Measurements from ENCODE around the gene CDYL. TPM values are rescaled to one million over a fixed set of nuclear protein-coding genes. Genes with fewer than 3 reads are reported as not detected.

The CDYL gene
- total RNA-seq, 3 donors from 2014 or later (not counting 1 experiment from before 2014, with no cell fraction given), result 81.3 to 101 (median 83.8) TPM

GRCh38 chr6:4931530-4932227 is 155.5 kb downstream of the CDYL start:
- H3K9me3 ChIP-seq (ENCODE audit: control insufficient read depth, insufficient read depth, low read length), result no peaks in the 10 kb centered on the region
- peaks cover 85 to 91% of the 10 kb centered on the region in 2 donors for H3K4me1 Mint-ChIP-seq
- 96% methylated on average over 11 of the region's 11 CpGs for WGBS (ENCODE audit: insufficient coverage)
- H3K36me3 ChIP-seq (ENCODE audit: control insufficient read depth, insufficient read depth, low read length), result no peaks in the 10 kb centered on the region
- H3K9me3 Mint-ChIP-seq, result no peaks in the 10 kb centered on the region
- no peaks in the 10 kb centered on the region for H3K27me3 ChIP-seq (ENCODE audit: control insufficient read depth, insufficient read depth, low read length)
- TF ChIP-seq CTCF (IDR thresholded peaks at IDR 0.05), result no peak
- peaks cover 18% of the 10 kb centered on the region for H3K4me1 ChIP-seq (ENCODE audit: control insufficient read depth, insufficient read depth, low read length)
- no peak overlapping the region for H3K27ac ChIP-seq (ENCODE audit: low read length)
- no peaks in the 10 kb centered on the region for H3K27me3 Mint-ChIP-seq (ENCODE audit: low read depth in 2 of 2)
- no peak overlapping the region for H3K4me3 ChIP-seq (ENCODE audit: low read length)
- intact Hi-C loops (cut with micrococcal nuclease), result no loop called here
- H3K36me3 Mint-ChIP-seq, result no peaks in the 10 kb centered on the region
- no peak for DNase-seq
- H3K4me3 Mint-ChIP-seq, result no peak overlapping the region
- H3K27ac Mint-ChIP-seq, result no peak overlapping the region
- ATAC-seq, result no peak

DNA sequence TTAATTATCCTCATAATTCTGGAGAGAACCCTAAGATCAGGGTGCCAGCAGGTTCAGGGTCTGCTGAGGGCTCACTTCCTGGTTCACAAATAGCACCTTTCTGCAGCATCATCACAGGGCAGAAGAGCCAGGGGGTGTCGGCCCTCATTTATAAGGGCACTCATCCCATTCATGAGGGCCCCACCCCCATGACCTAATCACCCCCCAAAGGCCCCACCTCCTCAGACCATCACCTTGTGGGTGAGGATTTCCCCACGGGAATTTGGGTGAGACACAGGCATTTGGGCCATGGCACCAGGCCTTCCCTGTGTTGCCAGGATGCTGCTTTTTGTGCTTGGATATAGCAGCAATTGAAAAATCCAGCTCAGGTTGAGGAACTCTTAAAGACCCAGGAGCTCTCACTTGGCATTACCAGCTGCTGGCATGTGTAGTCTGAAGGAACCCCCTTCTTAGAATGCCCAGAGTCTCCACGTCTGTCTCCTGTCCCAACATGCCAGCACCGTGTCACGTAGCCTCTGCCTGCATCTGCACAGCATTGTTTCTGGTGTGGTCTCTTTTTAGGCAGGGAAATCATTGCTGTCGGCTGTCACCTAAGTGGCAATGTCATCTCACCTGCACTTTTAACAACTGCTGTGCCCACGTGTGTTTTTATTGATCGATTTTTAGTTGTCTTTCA is 156.2 kb downstream of the CDYL start:
- intact Hi-C loops (cut with micrococcal nuclease), result no loop called here

DNA sequence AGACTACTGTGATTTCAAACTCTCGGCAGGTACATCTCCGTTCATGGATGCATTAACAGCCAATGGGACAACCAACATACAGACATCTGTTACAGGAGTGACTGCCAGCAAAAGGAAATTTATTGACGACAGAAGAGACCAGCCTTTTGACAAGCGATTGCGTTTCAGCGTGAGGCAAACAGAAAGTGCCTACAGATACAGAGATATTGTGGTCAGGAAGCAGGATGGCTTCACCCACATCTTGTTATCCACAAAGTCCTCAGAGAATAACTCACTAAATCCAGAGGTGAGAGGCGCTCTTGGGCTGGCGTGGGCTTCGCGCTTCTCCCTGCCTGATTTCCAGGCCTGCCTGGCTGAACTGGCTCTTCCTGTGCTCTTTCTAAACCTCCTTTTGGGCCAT is 159.3 kb downstream of the CDYL start:
- Mint-ChIP-seq H3K27ac (peak overlapping the region; percentile 53 to 77), H3K4me3 (peak overlapping the region; percentile 45), H3K27me3 (ENCODE audit: low read depth in 2 of 2) (no peaks in the 10 kb centered on the region), H3K36me3 (no peaks in the 10 kb centered on the region), H3K9me3 (no peaks in the 10 kb centered on the region), H3K4me1 (peaks cover 57 to 59% of the 10 kb centered on the region in 2 donors)
- Histone ChIP-seq H3K4me1 (ENCODE audit: control insufficient read depth, insufficient read depth, low read length) (peaks cover 13% of the 10 kb centered on the region), H3K4me3 (ENCODE audit: low read length) (no peak overlapping the region), H3K9me3 (ENCODE audit: control insufficient read depth, insufficient read depth, low read length) (no peaks in the 10 kb centered on the region), H3K27ac (ENCODE audit: low read length) (no peak overlapping the region), H3K27me3 (ENCODE audit: control insufficient read depth, insufficient read depth, low read length) (no peaks in the 10 kb centered on the region), H3K36me3 (ENCODE audit: control insufficient read depth, insufficient read depth, low read length) (peaks cover 4% of the 10 kb centered on the region)
- WGBS (ENCODE audit: insufficient coverage), result 26% methylated on average over 10 of the region's 10 CpGs
- peak in 1 of 2 donors; percentile 11 for DNase-seq
- TF ChIP-seq CTCF (IDR thresholded peaks at IDR 0.05), result no peak
- intact Hi-C loops (cut with micrococcal nuclease), result no loop called here
- ATAC-seq, result peak in 2 of 3 donors; percentile 42 to 61

More for the DNA sequence above, 156.2 kb downstream of the CDYL start:
- Histone ChIP-seq H3K4me3 (ENCODE audit: low read length) (no peak overlapping the region), H3K9me3 (ENCODE audit: control insufficient read depth, insufficient read depth, low read length) (no peaks in the 10 kb centered on the region), H3K36me3 (ENCODE audit: control insufficient read depth, insufficient read depth, low read length) (no peaks in the 10 kb centered on the region), H3K4me1 (ENCODE audit: control insufficient read depth, insufficient read depth, low read length) (peaks cover 18% of the 10 kb centered on the region), H3K27ac (ENCODE audit: low read length) (no peak overlapping the region), H3K27me3 (ENCODE audit: control insufficient read depth, insufficient read depth, low read length) (no peaks in the 10 kb centered on the region)
- Mint-ChIP-seq H3K4me3 (no peak overlapping the region), H3K9me3 (no peaks in the 10 kb centered on the region), H3K27ac (peak overlapping the region in 1 of 2 donors; percentile 9), H3K36me3 (no peaks in the 10 kb centered on the region), H3K4me1 (peaks cover 81 to 86% of the 10 kb centered on the region in 2 donors), H3K27me3 (ENCODE audit: low read depth in 2 of 2) (no peaks in the 10 kb centered on the region)
- no peak for TF ChIP-seq CTCF (IDR thresholded peaks at IDR 0.05)
- DNase-seq (no peak), ATAC-seq (no peak)
- 86% methylated on average over 8 of the region's 8 CpGs for WGBS (ENCODE audit: insufficient coverage)

Measured in natural killer cell (primary cell).